ENCODE measurements around the gene CREB3L1. TPM values are rescaled to one million over a fixed set of nuclear protein-coding genes. Genes with fewer than 3 reads are reported as not detected.
A peak's percentile ranks its signal among the peaks of the same experiment; 100 is the strongest.

Gene CREB3L1
- total and polyA plus RNA-seq, 2 donors from 2014 or later: 2.5 to 7.3 TPM

DNA sequence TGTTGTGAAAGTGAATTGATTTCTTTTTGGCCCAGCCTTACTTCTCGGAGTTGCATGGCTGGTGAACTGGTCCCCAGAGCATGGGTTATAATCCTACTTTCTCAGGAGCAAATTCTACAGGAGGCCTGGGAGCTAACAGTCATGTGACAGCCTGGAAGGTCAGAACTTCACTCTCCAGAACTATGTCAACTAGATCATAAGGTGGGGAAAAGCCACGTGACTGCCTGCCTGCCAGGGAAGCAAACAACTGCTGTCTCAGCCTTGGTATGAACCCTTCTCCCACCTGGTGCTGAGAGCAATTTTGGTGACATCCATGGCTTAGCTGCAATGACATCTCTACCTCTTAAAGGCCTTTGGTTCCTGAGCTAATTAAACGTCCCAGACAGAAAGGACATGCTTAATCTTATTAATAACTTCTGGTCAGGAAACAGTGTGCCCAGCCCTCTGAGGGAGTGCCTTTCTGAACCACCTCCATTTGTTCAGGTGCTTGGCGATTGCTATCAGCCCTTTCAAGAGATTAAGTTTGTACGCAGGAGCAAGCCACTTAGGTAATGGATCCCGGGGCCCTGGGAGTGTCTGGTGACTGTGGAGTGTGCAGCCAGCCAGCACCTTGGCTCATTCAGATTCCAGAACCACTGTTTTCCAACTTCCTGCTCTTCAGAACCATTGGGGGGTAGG is 1.4 kb upstream of the CREB3L1 start:
- FAIRE-seq (no peak), DNase-seq (peak in 4 of 5 donors; percentile 28 to 70 (median 42))
- H3K9ac ChIP-seq (ENCODE audit: low read length in 3 of 3): no peak overlapping the region
- no peaks in the 10 kb centered on the region for H3K27me3 ChIP-seq (ENCODE audit: control insufficient read depth, insufficient read depth, low read length)
- H3K9me3 ChIP-seq (ENCODE audit: control insufficient read depth in 2 of 3, insufficient read depth in 1 of 3, low read length in 3 of 3): no peaks in the 10 kb centered on the region
- peaks cover 0 to 29% (median 9%) of the 10 kb centered on the region in 3 donors for H3K4me1 ChIP-seq (ENCODE audit: control insufficient read depth in 2 of 3, insufficient read depth in 2 of 3, low read depth in 1 of 3, low read length in 3 of 3)
- intact Hi-C loops (cut with DNase I): no loop called here
- peak overlapping the region; percentile 25 to 40 for H3K27ac ChIP-seq (ENCODE audit: low read depth in 2 of 2, low read length in 2 of 2)
- H3K4me3 ChIP-seq (ENCODE audit: low read length in 3 of 3): no peak overlapping the region
- H3K36me3 ChIP-seq (ENCODE audit: control insufficient read depth in 2 of 3, insufficient read depth in 3 of 3, low read length in 3 of 3): no peaks in the 10 kb centered on the region
- TF ChIP-seq, protein P1, sequence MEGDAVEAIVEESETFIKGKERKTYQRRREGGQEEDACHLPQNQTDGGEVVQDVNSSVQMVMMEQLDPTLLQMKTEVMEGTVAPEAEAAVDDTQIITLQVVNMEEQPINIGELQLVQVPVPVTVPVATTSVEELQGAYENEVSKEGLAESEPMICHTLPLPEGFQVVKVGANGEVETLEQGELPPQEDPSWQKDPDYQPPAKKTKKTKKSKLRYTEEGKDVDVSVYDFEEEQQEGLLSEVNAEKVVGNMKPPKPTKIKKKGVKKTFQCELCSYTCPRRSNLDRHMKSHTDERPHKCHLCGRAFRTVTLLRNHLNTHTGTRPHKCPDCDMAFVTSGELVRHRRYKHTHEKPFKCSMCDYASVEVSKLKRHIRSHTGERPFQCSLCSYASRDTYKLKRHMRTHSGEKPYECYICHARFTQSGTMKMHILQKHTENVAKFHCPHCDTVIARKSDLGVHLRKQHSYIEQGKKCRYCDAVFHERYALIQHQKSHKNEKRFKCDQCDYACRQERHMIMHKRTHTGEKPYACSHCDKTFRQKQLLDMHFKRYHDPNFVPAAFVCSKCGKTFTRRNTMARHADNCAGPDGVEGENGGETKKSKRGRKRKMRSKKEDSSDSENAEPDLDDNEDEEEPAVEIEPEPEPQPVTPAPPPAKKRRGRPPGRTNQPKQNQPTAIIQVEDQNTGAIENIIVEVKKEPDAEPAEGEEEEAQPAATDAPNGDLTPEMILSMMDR (IDR thresholded peaks at IDR 0.05; ENCODE audit: borderline replicate concordance, extremely low read depth, insufficient read depth): no peak

DNA sequence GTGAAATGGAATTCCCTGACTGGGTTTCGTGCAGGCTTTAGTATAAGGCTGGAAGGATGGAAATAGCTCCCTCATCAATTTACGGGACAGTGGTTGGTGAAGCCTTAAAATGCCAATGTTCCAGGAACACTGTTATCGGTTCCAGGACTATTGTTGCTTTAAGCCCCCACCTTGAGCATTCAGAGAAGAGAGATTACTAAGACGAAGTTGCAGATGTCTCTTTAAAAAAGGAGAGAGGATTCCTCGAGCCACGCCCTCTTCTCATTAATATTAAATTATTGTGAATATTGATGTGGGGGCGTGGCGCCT is 195 bp upstream of the CREB3L1 start:
- intact Hi-C loops (cut with DNase I): no loop called here
- no peak overlapping the region for H3K27ac ChIP-seq (ENCODE audit: low read depth in 2 of 2, low read length in 2 of 2)
- H3K4me1 ChIP-seq (ENCODE audit: control insufficient read depth in 2 of 3, insufficient read depth in 2 of 3, low read depth in 1 of 3, low read length in 3 of 3): peaks cover 4 to 29% (median 9%) of the 10 kb centered on the region in 3 donors
- H3K4me3 ChIP-seq (ENCODE audit: low read length in 3 of 3): peak overlapping the region; percentile 46 to 49 (median 46)
- H3K27me3 ChIP-seq (ENCODE audit: control insufficient read depth, insufficient read depth, low read length): no peaks in the 10 kb centered on the region
- no peaks in the 10 kb centered on the region for H3K36me3 ChIP-seq (ENCODE audit: control insufficient read depth in 2 of 3, insufficient read depth in 3 of 3, low read length in 3 of 3)
- H3K9me3 ChIP-seq (ENCODE audit: control insufficient read depth in 2 of 3, insufficient read depth in 1 of 3, low read length in 3 of 3): no peaks in the 10 kb centered on the region
- TF ChIP-seq, protein P1 (IDR thresholded peaks at IDR 0.05; ENCODE audit: borderline replicate concordance, extremely low read depth, insufficient read depth): no peak
- peak in 2 of 5 donors; percentile 74 to 88 for DNase-seq
- H3K9ac ChIP-seq (ENCODE audit: low read length in 3 of 3): no peak overlapping the region
- FAIRE-seq: no peak

DNA sequence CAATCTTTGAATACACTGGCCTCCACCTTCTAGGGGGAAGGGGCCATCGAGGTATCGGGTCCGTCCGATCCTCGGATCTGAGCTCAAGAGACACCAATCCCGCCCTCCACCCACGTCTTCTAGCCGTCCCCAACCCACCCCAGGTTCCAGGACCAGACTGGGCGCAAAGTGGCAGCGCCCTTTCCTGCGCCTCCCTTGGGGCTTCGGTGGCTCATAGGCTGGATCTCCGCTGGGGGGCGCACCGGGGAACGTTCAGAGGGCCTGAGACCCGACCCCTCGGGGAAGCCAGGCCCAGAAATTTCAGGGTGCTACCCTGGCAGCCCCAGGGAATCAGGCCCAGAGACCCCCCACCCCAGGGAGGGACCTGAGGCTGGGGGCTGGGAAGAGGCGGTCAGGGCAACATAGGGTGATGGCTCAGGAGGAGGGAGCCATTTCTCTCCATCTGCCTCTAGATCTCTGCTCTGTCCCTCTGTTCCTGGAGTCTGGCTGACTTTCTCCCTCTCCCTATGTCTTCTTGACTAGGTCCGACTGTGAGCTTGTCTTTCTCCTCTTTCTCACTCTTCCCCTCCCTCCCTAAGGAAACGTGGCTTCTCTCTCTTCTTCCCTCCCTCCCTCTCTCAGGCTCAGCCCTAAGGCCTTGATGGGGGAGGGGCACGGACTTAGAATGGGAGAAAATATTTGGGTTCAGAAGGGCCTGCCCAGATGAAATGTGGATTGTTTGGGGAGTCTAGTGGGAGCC is 1.1 kb downstream of the CREB3L1 start:
- peak overlapping the region in 2 of 3 donors; percentile 49 to 73 for H3K4me3 ChIP-seq (ENCODE audit: low read length in 3 of 3)
- no peaks in the 10 kb centered on the region for H3K9me3 ChIP-seq (ENCODE audit: control insufficient read depth in 2 of 3, insufficient read depth in 1 of 3, low read length in 3 of 3)
- TF ChIP-seq, protein P1 (IDR thresholded peaks at IDR 0.05; ENCODE audit: borderline replicate concordance, extremely low read depth, insufficient read depth): peak; percentile 15
- no peaks in the 10 kb centered on the region for H3K36me3 ChIP-seq (ENCODE audit: control insufficient read depth in 2 of 3, insufficient read depth in 3 of 3, low read length in 3 of 3)
- H3K9ac ChIP-seq (ENCODE audit: low read length in 3 of 3): peak overlapping the region in 2 of 3 donors; percentile 36 to 65
- H3K27ac ChIP-seq (ENCODE audit: low read depth in 2 of 2, low read length in 2 of 2): peak overlapping the region in 1 of 2 donors; percentile 54
- peak in 4 of 5 donors; percentile 49 to 80 (median 66) for DNase-seq
- FAIRE-seq: no peak
- peaks cover 4 to 29% (median 9%) of the 10 kb centered on the region in 3 donors for H3K4me1 ChIP-seq (ENCODE audit: control insufficient read depth in 2 of 3, insufficient read depth in 2 of 3, low read depth in 1 of 3, low read length in 3 of 3)
- no peaks in the 10 kb centered on the region for H3K27me3 ChIP-seq (ENCODE audit: control insufficient read depth, insufficient read depth, low read length)
- intact Hi-C loops (cut with DNase I): no loop called here

Data from kidney (tissue), 14 donors.